NCI-H226 (cell line): ENCODE data around the gene PTBP3.
"Not testable (repeated sequence)": the region's sequence is repeated elsewhere in the genome, so short reads cannot be mapped to it uniquely, and the experiment has no call there.

ENCODE experiments used
- DNase-seq: peaks from one replicate; pipeline ENCODE4 v3.0.0-alpha.2; 2015

The PTBP3 gene

GRCh38 chr9:112267086-112267485 lies 66.3 kb downstream of the PTBP3 start:
- not testable (repeated sequence) for DNase-seq

- DNase-seq = no peak
Measured at GRCh38 chr9:112265391-112265790, 68.0 kb downstream of the PTBP3 start.

GRCh38 chr9:112262577-112262976 lies 70.8 kb downstream of the PTBP3 start:
- DNase-seq = no peak

- no peak for DNase-seq
Measured at GRCh38 chr9:112261133-112261532, 72.3 kb downstream of the PTBP3 start.

GRCh38 chr9:112258106-112258505 lies 75.3 kb downstream of the PTBP3 start:
- DNase-seq = no peak

- no peak for DNase-seq
Measured at GRCh38 chr9:112252194-112252593, 81.2 kb downstream of the PTBP3 start.

- DNase-seq = no peak
Measured at GRCh38 chr9:112249277-112249676, 84.1 kb downstream of the PTBP3 start.

- DNase-seq = no peak
Measured at GRCh38 chr9:112248722-112249121, 84.7 kb downstream of the PTBP3 start.

- DNase-seq = no peak
Measured at GRCh38 chr9:112247090-112247489, 86.3 kb downstream of the PTBP3 start.

GRCh38 chr9:112245126-112245525 lies 88.3 kb downstream of the PTBP3 start:
- no peak for DNase-seq

GRCh38 chr9:112242147-112242804 lies 91.1 kb downstream of the PTBP3 start:
- no peak for DNase-seq

GRCh38 chr9:112241491-112241890 lies 91.9 kb downstream of the PTBP3 start:
- peak; percentile 53 for DNase-seq

GRCh38 chr9:112239708-112240107 lies 93.7 kb downstream of the PTBP3 start:
- no peak for DNase-seq

GRCh38 chr9:112239284-112239683 lies 94.1 kb downstream of the PTBP3 start:
- no peak for DNase-seq

- no peak for DNase-seq
Measured at GRCh38 chr9:112234779-112235178, 98.6 kb downstream of the PTBP3 start.

GRCh38 chr9:112233769-112234168 lies 99.7 kb downstream of the PTBP3 start:
- peak; percentile 82 for DNase-seq

- no peak for DNase-seq
Measured at GRCh38 chr9:112232233-112232632, 101.2 kb downstream of the PTBP3 start.

- no peak for DNase-seq
Measured at GRCh38 chr9:112226091-112226490, 107.3 kb downstream of the PTBP3 start.

- no peak for DNase-seq
Measured at GRCh38 chr9:112224401-112225289, 108.8 kb downstream of the PTBP3 start.

- DNase-seq = no peak
Measured at GRCh38 chr9:112218908-112219307, 114.5 kb downstream of the PTBP3 start.

GRCh38 chr9:112212926-112213325 lies 120.5 kb downstream of the PTBP3 start:
- no peak for DNase-seq

GRCh38 chr9:112207451-112207850 lies 126.0 kb downstream of the PTBP3 start:
- DNase-seq = no peak

GRCh38 chr9:112203536-112203935 lies 129.9 kb downstream of the PTBP3 start:
- peak; percentile 53 for DNase-seq

GRCh38 chr9:112200711-112201110 lies 132.7 kb downstream of the PTBP3 start:
- DNase-seq = no peak
